GM13977 (cell line): ENCODE results near the gene PACSIN2.
A peak's percentile ranks its signal among the peaks of the same experiment; 100 is the strongest.

ENCODE experiments used
- DNase-seq: peaks from one replicate; pipeline ENCODE4 v3.0.0; 2012; ENCODE audit warnings: low spot score
- in situ Hi-C: fragments of 300-500 bp; cut with MboI; formaldehyde crosslinking; loops from one replicate; pipeline ENCODE4 v1.12.0; 2022; ENCODE audit warnings: low sequenced_read_pairs, low pct_unique_long_range_greater_than_20kb, mixed read lengths, inconsistent platforms; ENCODE audit not compliant: unreplicated experiment
- TF ChIP-seq, protein P1 (sequence below): IDR thresholded peaks from 2 replicates; pipeline ENCODE4 v1.5.1; 2012; ENCODE audit warnings: mild to moderate bottlenecking, control low read depth; ENCODE audit not compliant: insufficient read depth; ENCODE audit errors: extremely low read depth, missing control alignments

PACSIN2 gene

DNA sequence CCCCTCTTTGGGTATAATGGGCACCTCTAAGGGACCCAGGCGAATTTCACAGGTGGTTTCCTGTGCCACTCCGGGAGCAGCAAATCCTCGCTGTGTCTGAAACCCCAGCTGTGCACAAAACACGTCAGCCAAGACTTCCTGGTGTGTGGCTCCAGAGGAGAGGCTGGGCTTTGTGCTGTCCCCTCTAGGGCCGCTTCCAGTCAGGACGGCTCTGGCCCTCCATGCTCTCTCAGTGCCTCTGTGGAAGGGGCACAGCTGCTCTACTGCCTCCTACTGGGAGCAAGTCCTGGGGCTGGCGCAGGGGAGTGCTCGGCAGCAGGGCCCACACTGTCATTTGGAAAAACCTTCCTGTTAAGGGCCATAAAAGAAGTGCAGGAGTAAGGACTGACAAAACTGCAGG is 134.1 kb downstream of the PACSIN2 start:
- TF ChIP-seq, protein P1, sequence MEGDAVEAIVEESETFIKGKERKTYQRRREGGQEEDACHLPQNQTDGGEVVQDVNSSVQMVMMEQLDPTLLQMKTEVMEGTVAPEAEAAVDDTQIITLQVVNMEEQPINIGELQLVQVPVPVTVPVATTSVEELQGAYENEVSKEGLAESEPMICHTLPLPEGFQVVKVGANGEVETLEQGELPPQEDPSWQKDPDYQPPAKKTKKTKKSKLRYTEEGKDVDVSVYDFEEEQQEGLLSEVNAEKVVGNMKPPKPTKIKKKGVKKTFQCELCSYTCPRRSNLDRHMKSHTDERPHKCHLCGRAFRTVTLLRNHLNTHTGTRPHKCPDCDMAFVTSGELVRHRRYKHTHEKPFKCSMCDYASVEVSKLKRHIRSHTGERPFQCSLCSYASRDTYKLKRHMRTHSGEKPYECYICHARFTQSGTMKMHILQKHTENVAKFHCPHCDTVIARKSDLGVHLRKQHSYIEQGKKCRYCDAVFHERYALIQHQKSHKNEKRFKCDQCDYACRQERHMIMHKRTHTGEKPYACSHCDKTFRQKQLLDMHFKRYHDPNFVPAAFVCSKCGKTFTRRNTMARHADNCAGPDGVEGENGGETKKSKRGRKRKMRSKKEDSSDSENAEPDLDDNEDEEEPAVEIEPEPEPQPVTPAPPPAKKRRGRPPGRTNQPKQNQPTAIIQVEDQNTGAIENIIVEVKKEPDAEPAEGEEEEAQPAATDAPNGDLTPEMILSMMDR = peak; percentile 17
- DNase-seq = no peak
- in situ Hi-C loops = no loop called here

- in situ Hi-C loops = no loop called here
- TF ChIP-seq, protein P1 = no peak
- no peak for DNase-seq
These were observed 135.5 kb downstream of the PACSIN2 start for GRCh38 chr22:42879371-42880021.

GRCh38 chr22:42878561-42879305 is 136.2 kb downstream of the PACSIN2 start:
- DNase-seq = no peak
- TF ChIP-seq, protein P1 = no peak
- in situ Hi-C loops = no loop called here

DNA sequence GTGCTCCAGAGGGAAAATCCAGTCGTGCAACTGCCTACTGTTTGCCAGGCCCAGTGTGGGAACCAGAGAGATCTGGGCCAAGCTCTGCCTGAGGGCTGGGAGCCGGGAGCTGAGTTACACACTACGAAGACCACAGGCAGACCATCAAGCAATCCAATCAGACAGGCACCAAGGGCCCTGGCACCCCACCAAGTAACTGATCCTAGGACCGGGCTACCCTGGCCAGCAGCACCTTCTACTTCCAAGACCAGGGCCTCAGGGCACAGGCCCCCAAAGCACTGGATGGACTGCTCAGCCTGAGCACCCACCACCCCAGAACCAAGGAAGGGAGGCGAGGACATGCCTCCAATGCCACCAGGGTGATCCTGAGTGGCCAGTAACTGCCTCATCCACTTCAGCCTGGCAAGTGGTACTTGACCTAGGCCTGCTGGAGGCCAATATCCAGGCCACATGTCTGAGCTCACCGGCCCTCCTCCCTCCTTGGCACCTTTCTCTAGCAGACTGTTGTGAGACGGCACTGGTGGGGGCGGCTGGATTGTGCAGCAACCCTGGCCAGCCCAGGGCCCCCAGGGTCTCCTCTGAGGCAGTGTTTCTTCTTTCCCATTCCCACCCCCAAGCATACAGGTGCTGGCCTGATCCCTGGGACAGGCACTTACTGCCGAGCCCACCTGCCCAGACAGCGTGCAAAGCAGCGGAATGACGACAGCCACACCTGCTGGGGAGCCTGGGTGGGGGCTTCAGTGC is 137.2 kb downstream of the PACSIN2 start:
- TF ChIP-seq, protein P1 = no peak
- in situ Hi-C loops = no loop called here

GRCh38 chr22:42877158-42877557 is 137.8 kb downstream of the PACSIN2 start:
- TF ChIP-seq, protein P1 = no peak
- DNase-seq = no peak
- in situ Hi-C loops = no loop called here

More for the DNA sequence above, 137.2 kb downstream of the PACSIN2 start:
- no peak for DNase-seq

GRCh38 chr22:42876041-42876440 is 138.9 kb downstream of the PACSIN2 start:
- no peak for DNase-seq
- TF ChIP-seq, protein P1 = no peak
- in situ Hi-C loops = no loop called here
